ENCODE measurements around the gene RBPJL. TPM values are rescaled to one million over a fixed set of nuclear protein-coding genes. Genes with fewer than 3 reads are reported as not detected.

RBPJL gene
- total RNA-seq, 5 donors from 2014 or later (not counting 1 experiment from before 2014, with no cell fraction given), result 0.22 to 0.29 (median 0.26) TPM; not detected in 2

DNA sequence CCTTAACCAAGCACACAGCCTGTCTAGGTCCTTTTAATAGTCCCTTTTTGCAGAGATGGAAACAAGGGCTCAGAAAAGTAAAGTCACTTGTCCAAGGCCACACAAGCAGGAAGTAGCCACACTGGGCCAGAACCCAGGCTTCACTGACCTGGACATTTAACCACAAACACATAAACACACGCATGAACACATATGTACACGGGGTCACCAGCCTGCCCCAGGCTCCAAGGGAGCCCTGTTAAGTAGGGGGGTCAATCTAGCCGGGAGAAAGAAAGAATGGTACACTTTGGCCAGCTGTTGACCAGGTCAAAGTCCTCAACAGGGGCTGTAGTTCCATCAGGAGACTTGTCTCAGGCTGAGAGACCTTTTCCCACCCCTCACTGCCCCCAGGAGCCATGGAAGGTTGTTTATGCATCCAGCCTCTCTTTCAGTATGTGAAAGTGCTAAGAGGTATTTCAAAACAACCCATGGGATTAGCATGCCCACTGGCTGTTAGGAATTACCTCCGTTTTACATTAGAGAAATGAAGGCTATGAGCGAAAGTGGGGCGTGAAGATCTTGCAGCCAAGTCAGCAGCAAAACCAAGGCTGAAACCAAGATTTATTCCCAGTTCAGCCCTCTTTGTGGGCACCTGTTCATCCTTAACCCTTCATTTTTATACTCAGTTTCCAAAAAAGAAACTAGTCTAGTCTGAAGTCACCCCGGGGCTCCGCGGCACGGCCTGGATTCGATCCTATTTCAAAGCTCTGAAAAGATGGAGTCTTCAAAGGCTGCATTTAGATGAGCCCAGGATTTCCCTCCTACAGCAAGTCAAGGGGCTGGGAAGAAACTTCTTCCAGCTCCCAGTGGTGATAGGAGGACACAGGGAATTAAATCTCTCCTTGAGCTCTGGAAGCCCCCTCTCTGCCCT is 31.7 kb downstream of the RBPJL start:
- no peak overlapping the region for H3K4me3 Mint-ChIP-seq

DNA sequence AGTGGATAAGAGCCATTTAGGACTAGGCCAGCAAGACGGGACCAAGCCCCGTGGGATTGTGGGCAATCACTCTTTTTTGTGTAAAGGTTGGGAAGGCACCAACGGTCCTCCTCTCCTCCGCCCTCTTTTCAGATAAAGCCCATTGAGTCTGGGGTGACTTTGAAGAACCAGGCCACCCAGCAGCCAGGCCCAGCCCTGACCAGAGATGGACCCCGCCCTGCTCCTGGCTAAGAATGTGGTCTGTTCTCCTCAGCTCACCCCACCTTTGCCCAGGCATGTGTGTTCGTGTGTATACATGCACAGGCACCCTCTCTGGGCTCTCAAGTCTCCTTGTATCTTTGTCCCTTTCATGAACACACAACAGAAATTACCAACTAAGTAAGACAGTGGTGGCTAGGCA is 32.4 kb downstream of the RBPJL start:
- CTCF ChIA-PET, result interaction anchor here in 1 of 2 donors (0.6 kb wide), 1 partner anchor 50 kb away, joined by 3 read pairs; no protein-coding TSS in a partner anchor

More for the DNA sequence above, 31.7 kb downstream of the RBPJL start:
- H3K27me3 Mint-ChIP-seq, result no peaks in the 10 kb centered on the region
- no peaks in the 10 kb centered on the region for H3K4me1 Mint-ChIP-seq
- Histone ChIP-seq H3K27ac (ENCODE audit: low read length) (no peak overlapping the region), H3K27me3 (replicated peaks in 1 of 2; ENCODE audit: control insufficient read depth in 2 of 2, extremely low read depth in 1 of 2, insufficient read depth in 2 of 2, low read length in 1 of 2) (no peaks in the 10 kb centered on the region), H3K4me1 (ENCODE audit: control insufficient read depth in 1 of 2, extremely low read depth in 1 of 2, insufficient read depth in 2 of 2, low read length in 2 of 2) (no peaks in the 10 kb centered on the region), H3K9me3 (no peaks in the 10 kb centered on the region), H3K4me3 (ENCODE audit: control insufficient read depth in 1 of 2, extremely low read depth in 1 of 2, low read length in 1 of 2) (no peak overlapping the region), H3K36me3 (ENCODE audit: control insufficient read depth in 2 of 2, extremely low read depth in 1 of 2, insufficient read depth in 1 of 2, low read length in 1 of 2) (no peaks in the 10 kb centered on the region)
- ChIA-PET POLR2A (no interaction called here), CTCF (interaction anchor here in 1 of 2 donors (0.6 kb wide), 1 partner anchor 49 kb away, joined by 3 read pairs; no protein-coding TSS in a partner anchor)
- no peak for ATAC-seq (replicated peaks in 1 of 4)
- H3K9me3 Mint-ChIP-seq, result no peaks in the 10 kb centered on the region
- H3K27ac Mint-ChIP-seq, result no peak overlapping the region
- DNase-seq, result no peak
- no peaks in the 10 kb centered on the region for H3K36me3 Mint-ChIP-seq
- WGBS (ENCODE audit: insufficient coverage), result 100% methylated on average over 3 of the region's 11 CpGs

DNA sequence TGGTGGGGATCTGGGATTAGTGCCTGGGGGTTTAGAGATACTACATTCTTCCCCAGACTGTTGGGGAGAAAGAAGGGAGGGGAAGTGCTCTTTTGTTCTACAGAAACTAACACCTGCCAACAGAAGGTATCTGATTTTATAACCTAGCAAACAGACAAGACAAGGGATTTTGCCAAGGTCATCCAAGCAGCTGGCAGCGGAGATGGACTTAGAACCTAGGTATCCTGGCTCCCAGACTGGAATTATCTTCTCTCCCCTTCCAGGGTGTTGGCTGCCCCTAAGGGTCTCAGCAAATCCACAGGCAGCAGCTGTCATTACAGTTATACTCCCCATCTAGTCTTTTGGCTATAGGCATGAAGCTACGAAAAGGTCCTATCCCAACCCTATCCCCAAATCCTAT is 33.2 kb downstream of the RBPJL start:
- no peak overlapping the region for H3K27ac Mint-ChIP-seq
- Histone ChIP-seq H3K27ac (ENCODE audit: low read length) (no peak overlapping the region), H3K4me3 (ENCODE audit: control insufficient read depth in 1 of 2, extremely low read depth in 1 of 2, low read length in 1 of 2) (no peak overlapping the region), H3K36me3 (ENCODE audit: control insufficient read depth in 2 of 2, extremely low read depth in 1 of 2, insufficient read depth in 1 of 2, low read length in 1 of 2) (no peaks in the 10 kb centered on the region), H3K27me3 (replicated peaks in 1 of 2; ENCODE audit: control insufficient read depth in 2 of 2, extremely low read depth in 1 of 2, insufficient read depth in 2 of 2, low read length in 1 of 2) (no peaks in the 10 kb centered on the region), H3K9me3 (no peaks in the 10 kb centered on the region), H3K4me1 (ENCODE audit: control insufficient read depth in 1 of 2, extremely low read depth in 1 of 2, insufficient read depth in 2 of 2, low read length in 2 of 2) (no peaks in the 10 kb centered on the region)
- WGBS (ENCODE audit: insufficient coverage), result 100% methylated on average over 2 of the region's 2 CpGs
- no peak for ATAC-seq (replicated peaks in 1 of 4)
- H3K9me3 Mint-ChIP-seq, result no peaks in the 10 kb centered on the region
- CTCF ChIA-PET, result no interaction called here
- H3K36me3 Mint-ChIP-seq, result no peaks in the 10 kb centered on the region
- H3K4me1 Mint-ChIP-seq, result peaks cover 0 to 4% (median 4%) of the 10 kb centered on the region in 3 donors
- H3K27me3 Mint-ChIP-seq, result peaks cover 0 to under 1% of the 10 kb centered on the region in 2 donors
- H3K4me3 Mint-ChIP-seq, result no peak overlapping the region
- POLR2A ChIA-PET, result no interaction called here
- DNase-seq, result no peak

More for the DNA sequence above, 32.4 kb downstream of the RBPJL start:
- Histone ChIP-seq H3K27me3 (replicated peaks in 1 of 2; ENCODE audit: control insufficient read depth in 2 of 2, extremely low read depth in 1 of 2, insufficient read depth in 2 of 2, low read length in 1 of 2) (no peaks in the 10 kb centered on the region), H3K4me1 (ENCODE audit: control insufficient read depth in 1 of 2, extremely low read depth in 1 of 2, insufficient read depth in 2 of 2, low read length in 2 of 2) (no peaks in the 10 kb centered on the region), H3K36me3 (ENCODE audit: control insufficient read depth in 2 of 2, extremely low read depth in 1 of 2, insufficient read depth in 1 of 2, low read length in 1 of 2) (no peaks in the 10 kb centered on the region), H3K4me3 (ENCODE audit: control insufficient read depth in 1 of 2, extremely low read depth in 1 of 2, low read length in 1 of 2) (no peak overlapping the region), H3K27ac (ENCODE audit: low read length) (no peak overlapping the region), H3K9me3 (no peaks in the 10 kb centered on the region)
- Mint-ChIP-seq H3K27me3 (no peaks in the 10 kb centered on the region), H3K9me3 (no peaks in the 10 kb centered on the region), H3K27ac (no peak overlapping the region), H3K36me3 (no peaks in the 10 kb centered on the region), H3K4me1 (peaks cover 0 to 1% (median 1%) of the 10 kb centered on the region in 3 donors), H3K4me3 (no peak overlapping the region)
- ATAC-seq (replicated peaks in 1 of 4) (no peak), DNase-seq (no peak)
- WGBS (ENCODE audit: insufficient coverage), result 80% methylated on average over 3 of the region's 6 CpGs
- POLR2A ChIA-PET, result no interaction called here

DNA sequence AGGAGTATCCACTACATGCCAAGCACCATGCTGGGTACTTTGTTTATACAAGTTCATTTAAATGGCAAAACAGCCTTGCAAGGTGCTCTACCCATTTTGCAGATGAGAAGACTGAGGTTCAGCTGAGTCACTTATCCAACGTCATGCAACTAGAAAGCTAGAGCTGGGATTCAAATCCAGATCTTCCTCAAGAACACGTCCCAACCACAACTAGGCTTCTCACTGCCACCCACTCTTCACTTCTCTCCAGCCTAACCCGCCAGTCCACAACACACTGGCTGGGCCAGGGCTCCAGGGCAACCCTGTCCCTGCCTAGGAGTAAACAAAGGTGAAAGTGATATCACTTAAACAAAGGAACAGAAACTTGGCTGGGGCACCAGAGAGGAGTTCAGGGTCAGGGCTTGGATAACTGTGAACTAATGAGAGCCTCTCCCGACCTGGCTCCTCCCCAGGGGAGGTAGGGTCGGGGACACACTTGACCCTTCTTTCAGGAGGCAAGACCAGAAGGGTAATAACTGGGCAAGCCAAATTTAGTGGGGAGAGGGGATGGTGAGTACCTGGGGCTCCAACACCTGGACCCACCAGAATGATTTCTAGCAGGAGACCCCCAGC is 33.7 kb downstream of the RBPJL start:
- Mint-ChIP-seq H3K4me3 (no peak overlapping the region), H3K9me3 (no peaks in the 10 kb centered on the region), H3K4me1 (peaks cover under 1 to 6% (median 4%) of the 10 kb centered on the region in 3 donors), H3K27ac (no peak overlapping the region), H3K36me3 (no peaks in the 10 kb centered on the region), H3K27me3 (peaks cover 0 to 5% of the 10 kb centered on the region in 2 donors)
- POLR2A ChIA-PET, result no interaction called here
- no peak for ATAC-seq (replicated peaks in 1 of 4)
- H3K27ac ChIP-seq (ENCODE audit: low read length), result no peak overlapping the region
- 64% methylated on average over 2 of the region's 5 CpGs for WGBS (ENCODE audit: insufficient coverage)
- H3K27me3 ChIP-seq (replicated peaks in 1 of 2; ENCODE audit: control insufficient read depth in 2 of 2, extremely low read depth in 1 of 2, insufficient read depth in 2 of 2, low read length in 1 of 2), result peaks cover 0 to 4% of the 10 kb centered on the region in 2 experiments
- H3K4me1 ChIP-seq (ENCODE audit: control insufficient read depth in 1 of 2, extremely low read depth in 1 of 2, insufficient read depth in 2 of 2, low read length in 2 of 2), result no peaks in the 10 kb centered on the region
- no peak for DNase-seq
- no peaks in the 10 kb centered on the region for H3K9me3 ChIP-seq
- CTCF ChIA-PET, result no interaction called here
- no peak overlapping the region for H3K4me3 ChIP-seq (ENCODE audit: control insufficient read depth in 1 of 2, extremely low read depth in 1 of 2, low read length in 1 of 2)
- H3K36me3 ChIP-seq (ENCODE audit: control insufficient read depth in 2 of 2, extremely low read depth in 1 of 2, insufficient read depth in 1 of 2, low read length in 1 of 2), result no peaks in the 10 kb centered on the region

DNA sequence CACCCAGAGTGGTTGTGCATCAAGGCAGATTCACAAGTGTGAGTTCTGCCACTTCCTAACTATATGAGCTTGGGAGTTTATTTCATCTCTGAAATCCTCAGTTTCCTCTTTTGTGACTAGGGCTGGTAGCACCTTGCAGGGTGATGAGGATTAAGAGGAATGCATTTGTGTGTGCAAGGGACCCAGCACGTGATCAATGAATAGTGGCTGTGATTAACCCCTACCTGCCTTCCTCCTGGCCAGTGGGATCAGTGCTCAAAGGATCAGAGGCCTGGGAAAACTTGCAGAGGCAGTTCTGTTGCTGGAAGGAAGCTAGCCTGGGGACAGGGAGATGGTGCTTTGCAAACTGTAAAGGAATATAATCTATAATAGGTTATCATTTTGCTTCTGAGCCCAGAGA is 34.3 kb downstream of the RBPJL start:
- Mint-ChIP-seq H3K9me3 (no peaks in the 10 kb centered on the region), H3K36me3 (no peaks in the 10 kb centered on the region), H3K4me1 (peaks cover 4 to 10% (median 4%) of the 10 kb centered on the region in 3 donors), H3K27ac (no peak overlapping the region), H3K27me3 (peaks cover 0 to 8% of the 10 kb centered on the region in 2 donors), H3K4me3 (no peak overlapping the region)
- DNase-seq (no peak), ATAC-seq (replicated peaks in 1 of 4) (no peak)
- ChIA-PET CTCF (interaction anchor here in 1 of 2 donors (0.6 kb wide), 1 partner anchor 429 kb away, joined by 9 read pairs; no protein-coding TSS in a partner anchor), POLR2A (no interaction called here)
- no CpG with 5 or more reads among the region's 1 CpG for WGBS (ENCODE audit: insufficient coverage)
- Histone ChIP-seq H3K4me1 (ENCODE audit: control insufficient read depth in 1 of 2, extremely low read depth in 1 of 2, insufficient read depth in 2 of 2, low read length in 2 of 2) (no peaks in the 10 kb centered on the region), H3K27me3 (replicated peaks in 1 of 2; ENCODE audit: control insufficient read depth in 2 of 2, extremely low read depth in 1 of 2, insufficient read depth in 2 of 2, low read length in 1 of 2) (peaks cover 0 to 7% of the 10 kb centered on the region in 2 experiments), H3K4me3 (ENCODE audit: control insufficient read depth in 1 of 2, extremely low read depth in 1 of 2, low read length in 1 of 2) (no peak overlapping the region), H3K36me3 (ENCODE audit: control insufficient read depth in 2 of 2, extremely low read depth in 1 of 2, insufficient read depth in 1 of 2, low read length in 1 of 2) (no peaks in the 10 kb centered on the region), H3K9me3 (no peaks in the 10 kb centered on the region), H3K27ac (ENCODE audit: low read length) (no peak overlapping the region)

DNA sequence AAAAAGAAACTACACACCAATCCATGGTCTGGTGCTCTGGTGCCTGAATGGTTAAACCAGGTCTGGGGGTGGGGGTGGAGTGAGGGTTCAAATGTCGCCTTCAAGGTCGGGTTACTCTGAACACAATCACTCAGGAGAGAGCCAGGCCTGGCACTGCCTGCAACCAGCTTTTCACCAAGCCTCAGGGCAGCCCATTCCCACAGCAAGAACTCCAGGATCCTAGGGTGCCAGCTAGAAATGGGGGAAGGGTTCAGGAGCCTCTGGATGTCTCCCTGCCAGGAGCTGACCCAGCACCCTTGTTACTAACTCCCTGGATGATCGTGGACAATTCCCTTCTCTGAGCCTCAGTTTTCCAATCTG is 34.9 kb downstream of the RBPJL start:
- no peak overlapping the region for H3K27ac Mint-ChIP-seq
- ChIA-PET CTCF (interaction anchor here in 1 of 2 donors (0.6 kb wide), 1 partner anchor 429 kb away, joined by 9 read pairs; no protein-coding TSS in a partner anchor), POLR2A (no interaction called here)
- no peak overlapping the region for H3K27ac ChIP-seq (ENCODE audit: low read length)
- H3K4me3 Mint-ChIP-seq, result no peak overlapping the region
- H3K4me3 ChIP-seq (ENCODE audit: control insufficient read depth in 1 of 2, extremely low read depth in 1 of 2, low read length in 1 of 2), result no peak overlapping the region
- H3K27me3 ChIP-seq (replicated peaks in 1 of 2; ENCODE audit: control insufficient read depth in 2 of 2, extremely low read depth in 1 of 2, insufficient read depth in 2 of 2, low read length in 1 of 2), result peaks cover 0 to 10% of the 10 kb centered on the region in 2 experiments
- H3K36me3 ChIP-seq (ENCODE audit: control insufficient read depth in 2 of 2, extremely low read depth in 1 of 2, insufficient read depth in 1 of 2, low read length in 1 of 2), result no peaks in the 10 kb centered on the region
- no peaks in the 10 kb centered on the region for H3K9me3 Mint-ChIP-seq
- H3K9me3 ChIP-seq, result no peaks in the 10 kb centered on the region
- DNase-seq, result no peak
- H3K4me1 Mint-ChIP-seq, result peaks cover 4 to 15% (median 6%) of the 10 kb centered on the region in 3 donors
- H3K4me1 ChIP-seq (ENCODE audit: control insufficient read depth in 1 of 2, extremely low read depth in 1 of 2, insufficient read depth in 2 of 2, low read length in 2 of 2), result no peaks in the 10 kb centered on the region
- peaks cover 1 to 9% of the 10 kb centered on the region in 2 donors for H3K27me3 Mint-ChIP-seq
- no peaks in the 10 kb centered on the region for H3K36me3 Mint-ChIP-seq
- ATAC-seq (replicated peaks in 1 of 4), result no peak
- WGBS (ENCODE audit: insufficient coverage), result 100% methylated on average over 1 of the region's 3 CpGs
